ENCODE measurements around the gene FBXL17.

Gene FBXL17

GRCh38 chr5:107840592-107840991 is 541.3 kb downstream of the FBXL17 start:
- WGBS, 2 donors (ENCODE audit: extremely low coverage in 2 of 2, insufficient read length in 2 of 2, insufficient replicate concordance in 1 of 2): no CpG with 5 or more reads among the region's 4 CpGs
- Histone ChIP-seq H3K27ac (replicated peaks; ENCODE audit: low read length) (no peak overlapping the region), H2BK120ac (ENCODE audit: low read depth, low read length) (no peak overlapping the region), H3K27me3 (ENCODE audit: control insufficient read depth in 3 of 3, insufficient read depth in 3 of 3, low read depth in 1 of 3, low read length in 3 of 3) (peaks cover 0 to 20% (median 0%) of the 10 kb centered on the region in 3 experiments), H3K4ac (ENCODE audit: low read length) (no peak overlapping the region), H3K18ac (ENCODE audit: low read length) (peak overlapping the region; percentile 83), H3K36me3 (replicated peaks in 1 of 2; ENCODE audit: control insufficient read depth in 2 of 2, insufficient read depth in 2 of 2, low read length in 2 of 2) (no peaks in the 10 kb centered on the region), H3K23ac (ENCODE audit: low read depth, low read length, poor library complexity) (no peak overlapping the region), H3K4me3 (ENCODE audit: low read length in 2 of 2) (no peak overlapping the region), H3K4me2 (ENCODE audit: insufficient read depth, low read length, poor library complexity, severe bottlenecking) (no peak overlapping the region), H3K4me1 (ENCODE audit: control insufficient read depth in 2 of 2, insufficient read depth in 1 of 2, low read depth in 1 of 2, low read length in 2 of 2) (peaks cover 0 to 3% of the 10 kb centered on the region in 2 donors), H2AFZ (ENCODE audit: low read length) (no peak overlapping the region), H2BK15ac (ENCODE audit: low read length) (peak overlapping the region; percentile 25), H3K9ac (ENCODE audit: low read depth, low read length, poor library complexity) (no peak overlapping the region), H2BK5ac (ENCODE audit: low read length) (no peak overlapping the region), H3K79me1 (ENCODE audit: low read depth, low read length) (no peaks in the 10 kb centered on the region), H3K9me3 (replicated peaks in 1 of 2; ENCODE audit: control insufficient read depth in 2 of 2, insufficient read depth in 1 of 2, low read depth in 1 of 2, low read length in 2 of 2) (peaks cover 0 to 1% of the 10 kb centered on the region in 2 donors), H4K91ac (ENCODE audit: low read depth, low read length, poor library complexity) (no peak overlapping the region), H4K8ac (ENCODE audit: low read depth, low read length) (no peak overlapping the region), H2BK12ac (ENCODE audit: low read length) (peak overlapping the region; percentile 24), H2AK5ac (ENCODE audit: low read depth, low read length) (peak overlapping the region; percentile 85), H3K14ac (ENCODE audit: low read length) (no peak overlapping the region)
- DNase-seq (ENCODE audit: low spot score): no peak

- WGBS, 2 donors (ENCODE audit: extremely low coverage in 2 of 2, insufficient read length in 2 of 2, insufficient replicate concordance in 1 of 2): no CpG with 5 or more reads among the region's 3 CpGs
- Histone ChIP-seq H4K8ac (ENCODE audit: low read depth, low read length) (no peak overlapping the region), H4K91ac (ENCODE audit: low read depth, low read length, poor library complexity) (no peak overlapping the region), H3K36me3 (replicated peaks in 1 of 2; ENCODE audit: control insufficient read depth in 2 of 2, insufficient read depth in 2 of 2, low read length in 2 of 2) (no peaks in the 10 kb centered on the region), H3K9ac (ENCODE audit: low read depth, low read length, poor library complexity) (no peak overlapping the region), H2BK15ac (ENCODE audit: low read length) (no peak overlapping the region), H3K27ac (replicated peaks; ENCODE audit: low read length) (no peak overlapping the region), H3K23ac (ENCODE audit: low read depth, low read length, poor library complexity) (no peak overlapping the region), H2AK5ac (ENCODE audit: low read depth, low read length) (no peak overlapping the region), H3K27me3 (ENCODE audit: control insufficient read depth in 3 of 3, insufficient read depth in 3 of 3, low read depth in 1 of 3, low read length in 3 of 3) (peaks cover 0 to 20% (median 0%) of the 10 kb centered on the region in 3 experiments), H3K18ac (ENCODE audit: low read length) (peak overlapping the region; percentile 22), H2BK5ac (ENCODE audit: low read length) (no peak overlapping the region), H2AFZ (ENCODE audit: low read length) (no peak overlapping the region), H3K14ac (ENCODE audit: low read length) (no peak overlapping the region), H2BK12ac (ENCODE audit: low read length) (no peak overlapping the region), H3K4me2 (ENCODE audit: insufficient read depth, low read length, poor library complexity, severe bottlenecking) (no peak overlapping the region), H3K9me3 (replicated peaks in 1 of 2; ENCODE audit: control insufficient read depth in 2 of 2, insufficient read depth in 1 of 2, low read depth in 1 of 2, low read length in 2 of 2) (no peaks in the 10 kb centered on the region), H3K4ac (ENCODE audit: low read length) (no peak overlapping the region), H3K4me3 (ENCODE audit: low read length in 2 of 2) (no peak overlapping the region), H3K4me1 (ENCODE audit: control insufficient read depth in 2 of 2, insufficient read depth in 1 of 2, low read depth in 1 of 2, low read length in 2 of 2) (peaks cover 0 to 3% of the 10 kb centered on the region in 2 donors), H2BK120ac (ENCODE audit: low read depth, low read length) (no peak overlapping the region), H3K79me1 (ENCODE audit: low read depth, low read length) (no peaks in the 10 kb centered on the region)
- DNase-seq (ENCODE audit: low spot score): no peak
Observed at GRCh38 chr5:107840161-107840560, 541.7 kb downstream of the FBXL17 start.

- no peaks in the 10 kb centered on the region for H3K79me1 ChIP-seq (ENCODE audit: low read depth, low read length)
- H3K4ac ChIP-seq (ENCODE audit: low read length): no peak overlapping the region
- no peak overlapping the region for H2AK5ac ChIP-seq (ENCODE audit: low read depth, low read length)
- no peak overlapping the region for H4K8ac ChIP-seq (ENCODE audit: low read depth, low read length)
- H3K4me2 ChIP-seq (ENCODE audit: insufficient read depth, low read length, poor library complexity, severe bottlenecking): no peak overlapping the region
- no peaks in the 10 kb centered on the region for H3K36me3 ChIP-seq (replicated peaks in 1 of 2; ENCODE audit: control insufficient read depth in 2 of 2, insufficient read depth in 2 of 2, low read length in 2 of 2)
- H2BK5ac ChIP-seq (ENCODE audit: low read length): no peak overlapping the region
- no peak overlapping the region for H3K9ac ChIP-seq (ENCODE audit: low read depth, low read length, poor library complexity)
- peaks cover 0 to 3% of the 10 kb centered on the region in 2 donors for H3K4me1 ChIP-seq (ENCODE audit: control insufficient read depth in 2 of 2, insufficient read depth in 1 of 2, low read depth in 1 of 2, low read length in 2 of 2)
- no peak overlapping the region for H3K27ac ChIP-seq (replicated peaks; ENCODE audit: low read length)
- H2AFZ ChIP-seq (ENCODE audit: low read length): no peak overlapping the region
- H3K27me3 ChIP-seq (ENCODE audit: control insufficient read depth in 3 of 3, insufficient read depth in 3 of 3, low read depth in 1 of 3, low read length in 3 of 3): peaks cover 0 to 3% (median 0%) of the 10 kb centered on the region in 3 experiments
- WGBS, 2 donors (ENCODE audit: extremely low coverage in 2 of 2, insufficient read length in 2 of 2, insufficient replicate concordance in 1 of 2): no CpG with 5 or more reads among the region's 8 CpGs
- no peak overlapping the region for H4K91ac ChIP-seq (ENCODE audit: low read depth, low read length, poor library complexity)
- H3K23ac ChIP-seq (ENCODE audit: low read depth, low read length, poor library complexity): no peak overlapping the region
- H2BK15ac ChIP-seq (ENCODE audit: low read length): no peak overlapping the region
- no peak overlapping the region for H3K4me3 ChIP-seq (ENCODE audit: low read length in 2 of 2)
- no peaks in the 10 kb centered on the region for H3K9me3 ChIP-seq (replicated peaks in 1 of 2; ENCODE audit: control insufficient read depth in 2 of 2, insufficient read depth in 1 of 2, low read depth in 1 of 2, low read length in 2 of 2)
- DNase-seq (ENCODE audit: low spot score): no peak
- no peak overlapping the region for H3K14ac ChIP-seq (ENCODE audit: low read length)
- no peak overlapping the region for H2BK12ac ChIP-seq (ENCODE audit: low read length)
- H3K18ac ChIP-seq (ENCODE audit: low read length): no peak overlapping the region
- H2BK120ac ChIP-seq (ENCODE audit: low read depth, low read length): no peak overlapping the region
Observed at GRCh38 chr5:107835096-107835495, 546.8 kb downstream of the FBXL17 start.

- Histone ChIP-seq H2AFZ (ENCODE audit: low read length) (no peak overlapping the region), H2BK120ac (ENCODE audit: low read depth, low read length) (no peak overlapping the region), H3K9me3 (replicated peaks in 1 of 2; ENCODE audit: control insufficient read depth in 2 of 2, insufficient read depth in 1 of 2, low read depth in 1 of 2, low read length in 2 of 2) (no peaks in the 10 kb centered on the region), H3K36me3 (replicated peaks in 1 of 2; ENCODE audit: control insufficient read depth in 2 of 2, insufficient read depth in 2 of 2, low read length in 2 of 2) (no peaks in the 10 kb centered on the region), H2AK5ac (ENCODE audit: low read depth, low read length) (no peak overlapping the region), H3K4me1 (ENCODE audit: control insufficient read depth in 2 of 2, insufficient read depth in 1 of 2, low read depth in 1 of 2, low read length in 2 of 2) (peaks cover 0 to 2% of the 10 kb centered on the region in 2 donors), H3K79me1 (ENCODE audit: low read depth, low read length) (no peaks in the 10 kb centered on the region), H3K27me3 (ENCODE audit: control insufficient read depth in 3 of 3, insufficient read depth in 3 of 3, low read depth in 1 of 3, low read length in 3 of 3) (peaks cover 0 to 3% (median 0%) of the 10 kb centered on the region in 3 experiments), H3K4me3 (ENCODE audit: low read length in 2 of 2) (no peak overlapping the region), H3K4ac (ENCODE audit: low read length) (no peak overlapping the region), H4K91ac (ENCODE audit: low read depth, low read length, poor library complexity) (no peak overlapping the region), H3K4me2 (ENCODE audit: insufficient read depth, low read length, poor library complexity, severe bottlenecking) (no peak overlapping the region), H3K18ac (ENCODE audit: low read length) (no peak overlapping the region), H2BK12ac (ENCODE audit: low read length) (no peak overlapping the region), H4K8ac (ENCODE audit: low read depth, low read length) (no peak overlapping the region), H2BK15ac (ENCODE audit: low read length) (no peak overlapping the region), H3K9ac (ENCODE audit: low read depth, low read length, poor library complexity) (no peak overlapping the region), H3K27ac (replicated peaks; ENCODE audit: low read length) (no peak overlapping the region), H2BK5ac (ENCODE audit: low read length) (no peak overlapping the region), H3K14ac (ENCODE audit: low read length) (no peak overlapping the region), H3K23ac (ENCODE audit: low read depth, low read length, poor library complexity) (no peak overlapping the region)
- DNase-seq (ENCODE audit: low spot score): no peak
- WGBS, 2 donors (ENCODE audit: extremely low coverage in 2 of 2, insufficient read length in 2 of 2, insufficient replicate concordance in 1 of 2): no CpG with 5 or more reads among the region's 3 CpGs
Observed at GRCh38 chr5:107832746-107833145, 549.2 kb downstream of the FBXL17 start.
